ENCODE results near the gene CREB5. TPM values are rescaled to one million over a fixed set of nuclear protein-coding genes. Genes with fewer than 3 reads are reported as not detected.

Gene CREB5
- total and polyA plus RNA-seq, 10 donors: 0.88 to 56.8 (median 23.5) TPM

GRCh38 chr7:28477041-28477442, 64.7 kb downstream of the CREB5 start:
- H3K27me3 ChIP-seq (replicated peaks in 1 of 7): peaks cover 0 to 20% (median 0%) of the 10 kb centered on the region in 7 donors
- no peak for TF ChIP-seq POLR2A (IDR thresholded peaks at IDR 0.05)
- no peak for TF ChIP-seq CTCF (IDR thresholded peaks at IDR 0.05 in 8 of 11, conservative IDR thresholded peaks at IDR 0.05 in 3 of 11)
- no peak for TF ChIP-seq POLR2AphosphoS5 (IDR thresholded peaks at IDR 0.05)
- intact Hi-C loops (cut with DNase I; ENCODE audit: low total_unique reads): no loop called here

GRCh38 chr7:28478656-28479055, 66.3 kb downstream of the CREB5 start:
- 71 to 94% (median 89%) methylated on average over 1 of the region's 1 CpG for WGBS, 5 donors
- Histone ChIP-seq H3K36me3 (no peaks in the 10 kb centered on the region), H3K4me1 (peaks cover 0 to 6% (median 0%) of the 10 kb centered on the region in 6 donors), H3K27ac (no peak overlapping the region), H3K9me3 (no peaks in the 10 kb centered on the region), H3K4me3 (no peak overlapping the region), H3K27me3 (replicated peaks in 1 of 7) (peaks cover 0 to 20% (median 0%) of the 10 kb centered on the region in 7 donors)
- no peak for DNase-seq
- intact Hi-C loops (cut with DNase I; ENCODE audit: low total_unique reads): no loop called here
- TF ChIP-seq POLR2A (IDR thresholded peaks at IDR 0.05) (no peak), CTCF (IDR thresholded peaks at IDR 0.05 in 8 of 11, conservative IDR thresholded peaks at IDR 0.05 in 3 of 11) (no peak), POLR2AphosphoS5 (IDR thresholded peaks at IDR 0.05) (no peak)

More at GRCh38 chr7:28477041-28477442, 64.7 kb downstream of the CREB5 start:
- no peak for DNase-seq
- peaks cover 0 to 6% (median 0%) of the 10 kb centered on the region in 6 donors for H3K4me1 ChIP-seq
- no peak overlapping the region for H3K4me3 ChIP-seq
- H3K9me3 ChIP-seq: no peaks in the 10 kb centered on the region
- 59 to 74% (median 70%) methylated on average over 3 of the region's 3 CpGs for WGBS, 5 donors
- H3K36me3 ChIP-seq: no peaks in the 10 kb centered on the region
- H3K27ac ChIP-seq: no peak overlapping the region

GRCh38 chr7:28479507-28479947, 67.2 kb downstream of the CREB5 start:
- 77 to 89% (median 84%) methylated on average over 6 of the region's 6 CpGs for WGBS, 5 donors

GRCh38 chr7:28480595-28480994, 68.3 kb downstream of the CREB5 start:
- peaks cover 0 to 6% (median 0%) of the 10 kb centered on the region in 6 donors for H3K4me1 ChIP-seq
- intact Hi-C loops (cut with DNase I; ENCODE audit: low total_unique reads): no loop called here
- no peak overlapping the region for H3K4me3 ChIP-seq
- no peaks in the 10 kb centered on the region for H3K36me3 ChIP-seq
- H3K27me3 ChIP-seq (replicated peaks in 1 of 7): peaks cover 0 to 15% (median 0%) of the 10 kb centered on the region in 7 donors
- H3K9me3 ChIP-seq: no peaks in the 10 kb centered on the region
- no peak overlapping the region for H3K27ac ChIP-seq
- no peak for TF ChIP-seq POLR2AphosphoS5 (IDR thresholded peaks at IDR 0.05)
- TF ChIP-seq CTCF (IDR thresholded peaks at IDR 0.05 in 8 of 11, conservative IDR thresholded peaks at IDR 0.05 in 3 of 11): no peak
- no peak for TF ChIP-seq POLR2A (IDR thresholded peaks at IDR 0.05)
- DNase-seq: no peak
- 94 to 99% (median 97%) methylated on average over 3 of the region's 3 CpGs for WGBS, 5 donors

More at GRCh38 chr7:28479507-28479947, 67.2 kb downstream of the CREB5 start:
- Histone ChIP-seq H3K4me1 (peaks cover 0 to 6% (median 0%) of the 10 kb centered on the region in 6 donors), H3K27me3 (replicated peaks in 1 of 7) (peaks cover 0 to 20% (median 0%) of the 10 kb centered on the region in 7 donors), H3K27ac (no peak overlapping the region), H3K4me3 (no peak overlapping the region), H3K36me3 (no peaks in the 10 kb centered on the region), H3K9me3 (no peaks in the 10 kb centered on the region)
- no peak for DNase-seq
- intact Hi-C loops (cut with DNase I; ENCODE audit: low total_unique reads): no loop called here
- no peak for TF ChIP-seq POLR2AphosphoS5 (IDR thresholded peaks at IDR 0.05)

All from spleen (tissue), 11 donors.